Right atrium auricular region (tissue), 2 donors: Measurements from ENCODE around the gene PTHLH. TPM values are rescaled to one million over a fixed set of nuclear protein-coding genes. Genes with fewer than 3 reads are reported as not detected.

Source experiments
- DNase-seq: peaks from one replicate; pipeline ENCODE4 v3.0.0-alpha.2; 2019; ENCODE audit warnings: low spot score
- H3K27ac ChIP-seq, 2 donors: fragments of 200-600 bp; sonication (generic); 1 replicate in 1 of 2; 2 replicates in 1 of 2; pipeline ENCODE4 v1.5.1; 2016 to 2019
- H3K27me3 ChIP-seq, 2 donors: fragments of 200-600 bp; sonication (generic); one replicate each; pipeline versions ENCODE4 v1.5.1 to v1.6.0; 2017 to 2019
- H3K36me3 ChIP-seq: fragments of 200-600 bp; sonication (generic); one replicate; pipeline ENCODE4 v1.5.1; 2016
- H3K4me1 ChIP-seq, 2 donors: fragments of 200-600 bp; sonication (generic); one replicate each; pipeline versions ENCODE4 v1.5.1 to v1.6.0; 2017 to 2019
- H3K4me3 ChIP-seq, 2 donors: fragments of 200-600 bp; sonication (generic); 1 replicate in 1 of 2; 2 replicates in 1 of 2; pipeline ENCODE4 v1.5.1; 2017 to 2019; ENCODE audit warnings: mild to moderate bottlenecking in 1 of 2, moderate library complexity in 1 of 2
- H3K9me3 ChIP-seq, 2 donors: fragments of 200-600 bp; sonication (generic); one replicate each; pipeline ENCODE4 v1.5.1; 2019
- total RNA-seq, 2 donors: library from RNA; depleted of rRNA; stranded (reverse); fragments of >200 nt; gene quantifications; one replicate each; pipeline ENCODE4 v1.1.0, GENCODE V29; 2016
- TF ChIP-seq, protein P1 (sequence below), 2 donors: fragments of 200-600 bp; sonication (generic); IDR thresholded peaks; one replicate each; pipeline ENCODE4 v1.5.1; 2019; ENCODE audit warnings: antibody characterized with exemption in 2 of 2

PTHLH gene
- total RNA-seq, 2 donors from 2014 or later, result 0.63 to 67.6 TPM

DNA sequence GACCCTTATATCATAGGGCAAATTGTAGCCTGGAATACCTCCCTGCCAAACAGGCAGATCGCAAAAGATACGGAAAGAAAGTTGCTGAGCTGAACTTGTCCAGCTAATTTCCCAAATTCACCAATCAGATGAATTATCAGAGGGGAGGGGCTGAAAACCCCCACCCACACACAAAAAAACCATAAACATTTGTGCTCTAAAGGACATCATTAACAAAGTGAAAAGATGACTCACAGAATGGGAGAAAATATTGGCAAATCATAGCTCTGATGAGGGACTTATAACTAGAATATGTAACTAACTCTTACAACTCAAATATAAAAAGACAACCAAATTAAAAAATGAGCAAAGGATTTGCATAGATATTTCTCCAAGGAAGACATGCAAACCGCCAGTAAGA is 36.3 kb downstream of the PTHLH start:
- Histone ChIP-seq H3K27ac (no peak overlapping the region), H3K27me3 (no peaks in the 10 kb centered on the region), H3K4me3 (no peak overlapping the region), H3K9me3 (no peaks in the 10 kb centered on the region), H3K36me3 (no peaks in the 10 kb centered on the region), H3K4me1 (no peaks in the 10 kb centered on the region)
- TF ChIP-seq, protein P1, sequence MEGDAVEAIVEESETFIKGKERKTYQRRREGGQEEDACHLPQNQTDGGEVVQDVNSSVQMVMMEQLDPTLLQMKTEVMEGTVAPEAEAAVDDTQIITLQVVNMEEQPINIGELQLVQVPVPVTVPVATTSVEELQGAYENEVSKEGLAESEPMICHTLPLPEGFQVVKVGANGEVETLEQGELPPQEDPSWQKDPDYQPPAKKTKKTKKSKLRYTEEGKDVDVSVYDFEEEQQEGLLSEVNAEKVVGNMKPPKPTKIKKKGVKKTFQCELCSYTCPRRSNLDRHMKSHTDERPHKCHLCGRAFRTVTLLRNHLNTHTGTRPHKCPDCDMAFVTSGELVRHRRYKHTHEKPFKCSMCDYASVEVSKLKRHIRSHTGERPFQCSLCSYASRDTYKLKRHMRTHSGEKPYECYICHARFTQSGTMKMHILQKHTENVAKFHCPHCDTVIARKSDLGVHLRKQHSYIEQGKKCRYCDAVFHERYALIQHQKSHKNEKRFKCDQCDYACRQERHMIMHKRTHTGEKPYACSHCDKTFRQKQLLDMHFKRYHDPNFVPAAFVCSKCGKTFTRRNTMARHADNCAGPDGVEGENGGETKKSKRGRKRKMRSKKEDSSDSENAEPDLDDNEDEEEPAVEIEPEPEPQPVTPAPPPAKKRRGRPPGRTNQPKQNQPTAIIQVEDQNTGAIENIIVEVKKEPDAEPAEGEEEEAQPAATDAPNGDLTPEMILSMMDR (IDR thresholded peaks at IDR 0.05), result no peak
- DNase-seq, result no peak

GRCh38 chr12:27934276-27934675 is 38.3 kb downstream of the PTHLH start:
- TF ChIP-seq, protein P1 (IDR thresholded peaks at IDR 0.05), result no peak

GRCh38 chr12:27931390-27931789 is 41.1 kb downstream of the PTHLH start:
- no peaks in the 10 kb centered on the region for H3K27me3 ChIP-seq
- no peaks in the 10 kb centered on the region for H3K4me1 ChIP-seq
- TF ChIP-seq, protein P1 (IDR thresholded peaks at IDR 0.05), result no peak
- DNase-seq, result no peak
- H3K36me3 ChIP-seq, result no peaks in the 10 kb centered on the region
- no peak overlapping the region for H3K27ac ChIP-seq
- H3K9me3 ChIP-seq, result no peaks in the 10 kb centered on the region
- no peak overlapping the region for H3K4me3 ChIP-seq

More at GRCh38 chr12:27934276-27934675, 38.3 kb downstream of the PTHLH start:
- H3K4me3 ChIP-seq, result no peak overlapping the region
- H3K27me3 ChIP-seq, result no peaks in the 10 kb centered on the region
- H3K36me3 ChIP-seq, result no peaks in the 10 kb centered on the region
- H3K9me3 ChIP-seq, result no peaks in the 10 kb centered on the region
- H3K4me1 ChIP-seq, result no peaks in the 10 kb centered on the region
- no peak for DNase-seq
- H3K27ac ChIP-seq, result no peak overlapping the region

DNA sequence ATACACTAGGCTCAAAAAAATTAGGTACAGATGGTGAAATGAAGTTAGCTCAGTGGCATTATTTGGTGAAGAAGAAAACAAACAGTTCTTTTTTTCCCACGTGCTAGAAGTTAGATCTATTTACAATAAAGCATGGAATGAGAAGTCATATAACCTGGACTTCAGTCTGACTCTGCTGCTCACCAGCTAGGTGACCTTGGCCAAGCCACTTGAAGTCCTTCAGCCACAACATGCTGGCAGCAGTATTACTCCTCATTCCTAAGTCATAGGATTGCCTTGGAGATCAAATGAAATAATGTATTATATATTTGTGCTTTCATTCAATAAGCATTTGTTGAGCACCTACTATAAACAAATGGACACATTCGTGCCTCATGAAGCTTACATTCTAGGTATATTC is 45.2 kb downstream of the PTHLH start:
- H3K36me3 ChIP-seq, result no peaks in the 10 kb centered on the region
- no peaks in the 10 kb centered on the region for H3K27me3 ChIP-seq
- TF ChIP-seq, protein P1 (IDR thresholded peaks at IDR 0.05), result no peak
- H3K4me3 ChIP-seq, result no peak overlapping the region
- no peak overlapping the region for H3K27ac ChIP-seq
- H3K4me1 ChIP-seq, result peaks cover 0 to 5% of the 10 kb centered on the region in 2 donors
- H3K9me3 ChIP-seq, result no peaks in the 10 kb centered on the region
- DNase-seq, result no peak

DNA sequence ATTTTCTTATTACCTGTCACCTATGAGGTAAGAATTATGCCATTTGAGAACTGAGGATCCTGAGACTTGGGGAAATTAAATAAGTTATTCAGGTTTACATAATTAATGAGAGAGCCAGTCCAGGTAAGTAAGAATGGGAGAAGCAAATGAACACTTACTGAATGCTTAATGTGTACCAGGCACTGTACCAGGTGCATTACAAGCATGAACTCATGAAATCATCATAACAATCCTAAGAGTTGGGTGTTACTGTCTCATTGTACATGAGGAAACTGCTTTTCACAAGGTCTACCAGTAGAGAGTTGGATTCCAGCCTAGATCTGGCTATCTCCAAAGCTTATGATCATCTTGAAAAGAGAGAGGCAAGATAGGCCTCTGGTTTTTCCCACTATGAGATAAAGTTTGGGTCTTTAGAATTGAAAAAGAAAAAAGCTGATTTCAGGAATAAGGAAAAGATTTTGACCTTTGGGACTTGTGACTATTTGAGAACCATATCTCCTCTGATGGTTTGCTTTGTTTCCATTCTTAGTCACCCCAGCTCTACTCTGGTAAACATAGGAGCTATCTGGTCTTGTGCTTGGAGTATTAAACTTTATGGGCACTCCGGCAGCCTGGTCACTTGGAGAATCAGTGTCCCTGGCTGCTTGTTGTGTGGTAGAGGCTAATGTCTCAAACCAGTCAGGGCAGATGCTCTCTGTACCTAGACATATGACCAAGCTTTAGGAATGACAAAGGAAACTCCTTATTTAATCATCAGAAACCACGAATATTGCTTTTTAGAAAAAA is 48.0 kb downstream of the PTHLH start:
- no peak for DNase-seq
- H3K4me1 ChIP-seq, result peaks cover 0 to 5% of the 10 kb centered on the region in 2 donors
- no peak overlapping the region for H3K27ac ChIP-seq
- H3K4me3 ChIP-seq, result no peak overlapping the region
- TF ChIP-seq, protein P1 (IDR thresholded peaks at IDR 0.05), result no peak
- no peaks in the 10 kb centered on the region for H3K9me3 ChIP-seq
- H3K27me3 ChIP-seq, result no peaks in the 10 kb centered on the region
- no peaks in the 10 kb centered on the region for H3K36me3 ChIP-seq
